CD4-positive, alpha-beta T cell treated with Interleukin-17A for 4 hours (primary cell): Measurements from ENCODE around the gene LAPTM5.
"Not testable (repeated sequence)": the region's sequence is repeated elsewhere in the genome, so short reads cannot be mapped to it uniquely, and the experiment has no call there.

ENCODE experiments used
- DNase-seq: peaks from one replicate; pipeline ENCODE4 v3.0.0-alpha.2; 2020; ENCODE audit warnings: mixed read lengths

Gene LAPTM5

DNA sequence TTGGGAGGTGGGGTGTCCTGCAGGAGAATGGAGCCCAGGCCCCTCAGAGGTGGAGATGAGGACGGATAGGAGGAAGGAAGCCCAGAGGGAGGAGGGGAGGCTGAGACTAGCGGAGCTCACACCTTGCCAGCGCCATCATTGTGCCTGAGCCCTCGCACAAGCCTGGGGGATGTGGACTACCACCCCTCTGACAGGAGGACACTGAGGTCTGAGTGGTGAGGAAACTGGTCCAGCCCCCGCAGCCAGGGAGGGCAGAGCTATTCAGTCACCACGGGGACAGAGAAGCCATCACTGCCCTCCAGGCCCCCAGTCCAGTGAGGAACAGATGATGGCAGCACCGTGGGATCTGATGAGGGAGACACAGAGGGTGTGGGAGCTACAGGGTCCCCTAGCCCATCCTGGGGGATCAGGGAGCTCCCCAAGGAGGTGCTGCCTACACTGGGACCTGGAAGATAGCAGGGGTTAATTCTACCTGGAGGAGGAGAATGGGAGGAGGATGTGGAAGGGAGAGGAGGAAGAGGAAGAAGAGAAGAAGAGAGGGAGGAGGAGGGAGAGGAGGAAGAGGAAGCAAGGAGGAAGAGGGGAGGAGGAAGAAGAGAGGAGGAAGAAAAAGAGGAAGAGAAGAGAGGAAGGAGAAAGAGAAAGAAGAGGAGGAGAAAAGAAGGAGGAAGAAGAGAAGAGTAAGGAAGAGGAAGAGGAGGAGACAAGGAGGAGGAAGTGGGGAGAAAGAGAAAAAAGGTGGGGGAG is 65.2 kb downstream of the LAPTM5 start:
- no peak for DNase-seq

DNA sequence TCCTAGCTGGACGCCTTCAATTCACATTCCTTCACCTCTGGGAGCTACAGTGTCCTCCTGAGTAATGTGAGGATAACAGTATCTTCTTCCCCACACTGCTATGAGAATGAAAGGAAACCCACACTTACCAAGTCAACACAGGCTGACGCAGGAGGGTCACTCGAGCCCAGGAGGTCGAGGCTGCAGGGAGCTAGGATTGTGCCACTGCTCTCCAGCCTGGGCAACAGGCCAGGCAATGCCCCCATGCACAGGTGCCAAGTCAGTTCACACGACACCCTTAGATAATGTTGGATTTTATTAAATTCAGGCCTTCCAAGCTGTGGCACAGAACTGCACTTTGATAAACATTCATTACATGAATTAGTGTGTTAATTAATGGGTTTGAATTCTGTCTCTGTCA is 66.1 kb downstream of the LAPTM5 start:
- DNase-seq = no peak

DNA sequence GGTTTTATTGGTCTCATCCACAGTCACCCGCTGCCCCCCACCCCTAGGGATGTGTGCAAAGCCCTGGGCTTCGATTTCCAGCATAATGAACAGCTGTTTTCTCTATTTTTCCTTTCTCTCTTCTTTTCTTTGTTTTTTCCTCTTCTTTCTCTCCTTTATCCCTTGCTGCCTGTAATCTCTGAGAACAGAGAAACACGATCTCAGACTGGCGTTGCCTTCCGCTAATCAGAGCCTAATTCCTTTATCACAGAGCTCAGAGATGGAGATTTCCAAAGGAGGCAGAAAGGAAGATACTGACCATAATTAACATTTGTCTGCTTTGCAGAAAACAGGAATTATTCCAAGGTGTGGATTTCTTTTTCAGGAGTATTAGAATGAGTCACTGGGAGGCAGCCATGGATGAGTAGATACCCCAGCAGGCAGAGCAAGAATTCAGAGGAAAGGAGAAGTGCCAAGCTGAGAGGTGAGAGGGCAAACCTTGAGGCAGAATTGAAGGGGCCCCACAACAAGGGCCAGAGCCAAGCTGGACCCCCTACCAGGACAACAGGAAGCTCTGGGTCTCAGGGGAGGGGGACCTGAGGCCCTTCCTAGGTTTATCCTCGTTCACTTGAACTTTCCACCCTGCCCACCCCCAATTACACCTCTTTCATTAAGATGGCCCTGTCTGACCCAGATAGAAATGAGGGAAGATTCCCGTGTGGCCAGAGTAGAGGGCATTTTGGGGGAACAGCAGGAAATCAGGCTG is 67.5 kb downstream of the LAPTM5 start:
- DNase-seq = no peak

DNA sequence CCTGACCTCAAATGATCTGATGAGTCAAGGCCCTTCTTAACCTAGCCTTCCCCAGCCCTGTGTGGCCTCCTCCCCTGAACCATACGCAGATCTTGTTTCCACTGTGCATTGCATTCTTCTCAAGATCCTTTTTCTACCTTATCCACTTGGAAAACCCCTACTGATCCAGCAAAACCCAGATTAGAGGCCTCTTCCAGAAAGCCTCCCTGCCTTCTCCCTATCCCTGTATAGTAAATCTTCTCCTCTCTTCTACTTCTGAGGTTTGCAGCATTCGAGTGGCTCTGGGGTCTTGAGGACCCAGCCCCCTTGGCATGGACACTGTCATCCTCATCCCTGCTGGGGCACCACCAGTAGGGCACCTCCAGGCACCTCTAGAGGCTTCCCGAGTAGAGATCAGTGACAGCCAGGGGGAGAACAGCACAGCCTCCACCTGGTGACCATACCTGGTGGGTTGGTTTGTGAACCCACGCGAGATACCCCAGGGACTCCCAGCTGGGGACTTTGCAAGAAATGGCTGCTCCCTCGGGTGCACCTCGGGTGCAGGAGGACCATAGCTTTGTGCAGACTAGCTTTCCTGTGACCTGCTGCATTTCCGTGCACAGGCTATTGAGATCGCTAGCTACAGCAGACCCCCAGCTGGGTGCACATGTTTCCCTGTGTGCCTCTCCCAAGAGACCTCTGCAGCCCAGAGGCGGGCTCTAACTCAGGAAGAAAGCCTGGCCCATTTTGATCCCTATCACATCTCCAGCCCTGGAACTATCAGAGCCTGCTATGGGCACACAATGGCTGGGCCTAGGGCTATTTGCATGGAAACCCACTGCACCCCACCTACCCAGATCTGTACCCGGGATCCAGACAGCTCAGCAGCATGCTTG is 68.4 kb downstream of the LAPTM5 start:
- DNase-seq = no peak

DNA sequence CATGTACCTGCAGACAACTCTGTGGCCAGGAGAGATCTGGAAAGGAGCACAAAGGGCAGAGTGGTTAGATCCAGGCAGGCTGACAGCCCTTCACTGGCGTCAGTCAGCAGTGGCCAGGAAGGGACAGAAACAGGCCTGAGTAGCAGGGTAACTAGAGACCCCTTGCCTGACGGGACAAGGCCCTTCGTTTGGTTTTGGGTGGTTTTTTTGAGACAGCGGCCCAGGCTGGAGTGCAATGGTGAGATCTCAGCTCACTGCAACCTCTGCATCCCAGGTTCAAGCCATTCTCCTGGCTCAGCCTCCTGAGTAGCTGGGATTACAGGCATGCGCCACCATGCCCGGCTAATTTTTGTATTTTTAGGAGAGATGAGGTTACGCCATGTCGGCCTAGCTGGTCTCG is 69.1 kb downstream of the LAPTM5 start:
- DNase-seq = not testable (repeated sequence)

DNA sequence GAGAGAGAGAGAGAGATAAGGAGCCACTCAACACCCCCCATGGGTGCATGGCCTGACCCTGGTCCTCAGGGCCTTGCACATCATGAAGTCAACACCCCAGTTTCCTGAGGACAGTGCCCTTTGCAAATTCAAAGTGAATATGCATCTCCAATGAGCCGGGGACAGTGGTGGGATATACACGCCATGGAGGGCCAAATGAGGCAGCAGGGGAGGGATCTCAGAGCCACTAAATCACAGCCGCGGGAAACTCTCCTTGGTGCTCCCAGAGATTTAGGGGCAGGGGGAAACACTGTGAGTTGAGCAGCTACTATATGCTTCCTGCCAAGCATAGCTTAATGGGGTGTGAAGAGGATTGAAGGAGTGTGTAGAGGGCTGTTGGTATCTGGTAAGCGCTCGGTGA is 69.7 kb downstream of the LAPTM5 start:
- DNase-seq = no peak

DNA sequence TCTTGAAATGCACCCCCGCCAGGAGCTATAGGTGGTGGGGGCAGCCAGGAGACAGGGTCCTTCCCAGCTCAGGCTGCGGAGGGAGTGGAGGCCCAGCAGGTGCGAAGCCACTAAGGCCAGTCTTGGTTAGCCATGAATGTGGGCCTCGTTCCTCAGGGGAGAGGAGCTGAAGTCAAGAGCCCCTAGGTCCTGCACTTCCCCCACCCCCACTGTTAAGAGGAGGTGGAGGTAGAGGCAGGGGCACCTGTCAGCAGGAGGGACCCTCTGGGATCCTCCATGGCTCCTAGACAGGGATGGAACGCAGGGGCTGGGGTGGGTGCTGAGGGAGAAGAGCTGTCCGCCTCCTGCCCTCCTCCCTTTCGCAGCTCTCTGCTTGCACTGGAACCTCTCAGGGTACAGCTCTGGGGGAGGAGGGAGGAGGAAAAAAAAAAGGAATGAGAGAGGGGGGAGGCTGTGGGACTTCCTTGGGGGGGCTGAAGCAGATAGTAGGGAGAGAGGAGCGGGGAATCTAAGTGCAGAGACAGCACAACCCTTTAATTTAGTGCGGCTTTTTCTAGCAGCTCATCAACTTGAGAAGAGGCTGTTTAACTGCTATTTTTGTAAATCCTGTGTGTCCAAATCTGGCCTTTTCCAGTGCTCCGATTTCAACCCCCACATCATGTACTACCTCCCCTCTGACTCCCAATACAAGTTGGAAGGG is 71.2 kb downstream of the LAPTM5 start:
- no peak for DNase-seq

DNA sequence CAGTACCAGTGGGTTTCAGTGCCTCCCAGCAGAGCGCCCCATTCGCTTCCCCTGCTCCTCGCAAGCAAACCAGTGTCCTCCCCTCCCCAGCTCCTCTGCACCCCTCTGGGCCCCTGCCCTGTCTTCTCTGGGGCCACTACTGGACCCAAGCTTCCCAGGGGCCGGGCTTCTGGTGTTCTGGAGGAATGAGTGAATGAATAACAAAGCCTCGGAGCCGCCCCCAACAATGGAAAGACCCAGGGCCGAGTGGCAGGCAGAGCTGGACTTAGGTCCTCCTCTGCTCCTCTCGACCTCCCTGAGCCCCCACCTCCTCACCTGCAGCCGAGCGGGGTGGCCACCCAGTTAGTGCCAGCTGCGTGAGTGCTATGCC is 71.8 kb downstream of the LAPTM5 start:
- DNase-seq = no peak

DNA sequence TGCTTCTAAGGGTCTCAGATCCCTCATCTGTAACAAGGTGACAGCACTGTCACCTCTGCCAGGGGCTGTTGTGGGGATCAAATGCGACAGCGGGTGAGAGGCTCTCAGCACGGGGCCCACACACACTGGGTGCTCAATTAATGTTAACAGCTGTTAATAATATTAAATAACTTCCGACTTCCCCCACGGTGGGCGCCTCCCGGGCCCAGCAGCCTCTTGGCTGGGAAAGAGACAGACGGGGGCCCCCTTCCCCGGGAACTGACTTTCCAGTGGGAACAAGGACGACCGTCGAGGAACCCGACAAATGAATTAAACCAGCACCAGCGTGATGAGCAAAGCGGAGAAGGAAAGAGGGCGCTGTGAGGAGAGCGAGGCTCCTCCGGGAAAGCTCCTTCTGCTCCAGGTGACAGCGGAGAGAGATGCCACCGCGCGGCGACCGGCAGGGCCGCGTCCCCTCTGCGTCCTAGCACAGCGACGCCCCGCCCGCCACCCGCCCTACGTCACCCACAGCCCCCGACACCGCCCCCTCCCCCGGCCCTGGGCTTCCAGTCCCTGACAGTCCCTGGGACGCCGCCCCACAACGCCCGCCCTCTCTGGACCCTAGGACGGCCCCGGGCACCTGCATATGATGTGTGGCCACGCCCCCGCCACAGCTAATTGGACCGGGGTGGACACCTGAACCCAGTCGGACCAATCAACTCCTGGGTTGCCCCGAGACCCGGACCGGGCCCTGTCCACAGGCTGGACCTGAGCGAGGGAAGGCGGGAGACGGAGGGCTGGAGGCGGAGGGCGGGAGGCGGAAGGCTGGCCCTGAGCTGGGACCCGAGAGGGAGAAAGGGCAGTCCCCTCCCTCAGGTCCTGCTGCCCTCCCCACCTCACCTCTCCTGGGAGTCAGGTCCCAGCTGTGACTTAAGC is 72.4 kb downstream of the LAPTM5 start:
- peak; percentile 51 for DNase-seq

DNA sequence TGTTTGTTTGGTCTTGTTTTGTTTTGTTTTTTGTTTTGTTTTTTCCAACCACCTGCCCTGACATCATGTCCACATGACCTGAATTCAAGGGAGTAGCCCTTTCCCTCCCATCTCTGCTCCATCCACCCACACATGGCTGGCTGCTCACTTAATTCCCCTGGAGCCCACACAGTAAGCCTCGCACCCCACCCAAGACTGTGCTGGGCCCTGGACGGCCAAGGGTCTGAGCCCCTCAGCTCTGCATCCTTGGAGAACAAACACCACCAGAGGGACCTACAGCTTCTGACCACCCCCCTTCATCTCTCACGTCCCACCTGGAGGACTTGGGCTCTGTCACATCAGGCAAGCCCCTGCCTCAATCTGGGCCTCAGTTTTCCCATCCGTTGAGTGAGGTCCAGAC is 73.3 kb downstream of the LAPTM5 start:
- no peak for DNase-seq

DNA sequence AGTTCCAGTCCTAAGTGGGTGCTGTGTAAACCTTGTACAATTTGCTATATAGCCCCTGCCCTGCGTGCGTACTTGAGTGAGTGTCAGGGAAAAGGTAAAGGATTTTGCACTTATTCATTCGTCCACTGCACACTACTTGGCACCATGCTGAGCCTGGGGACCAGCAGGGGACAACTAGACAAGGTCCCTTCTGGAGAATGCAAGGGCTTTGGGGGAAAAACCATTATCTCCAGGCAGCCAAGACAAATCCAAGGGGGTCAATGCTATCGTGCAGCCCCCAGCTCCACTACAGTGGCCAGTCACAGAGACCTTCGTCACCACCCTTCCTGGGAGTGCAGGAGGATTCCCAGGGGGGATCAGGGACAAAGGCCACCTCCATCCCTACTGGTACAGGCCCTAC is 73.9 kb downstream of the LAPTM5 start:
- DNase-seq = no peak
